ENCODE data around the gene CRYZL1.
"Not testable (repeated sequence)": the region's sequence is repeated elsewhere in the genome, so short reads cannot be mapped to it uniquely, and the experiment has no call there.

Gene CRYZL1

GRCh38 chr21:33682992-33683627, 41.6 kb upstream of the CRYZL1 start:
- no peak overlapping the region for H3K27ac ChIP-seq
- H3K4me3 ChIP-seq: no peak overlapping the region
- H3K9ac ChIP-seq (ENCODE audit: insufficient read length): no peak overlapping the region
- no peak for DNase-seq (ENCODE audit: low read depth, low spot score)
- H3K36me3 ChIP-seq (ENCODE audit: insufficient read depth, low read length): no peaks in the 10 kb centered on the region
- H3K9me3 ChIP-seq (ENCODE audit: low read depth, low read length): no peaks in the 10 kb centered on the region
- TF ChIP-seq POLR2AphosphoS5 (IDR thresholded peaks at IDR 0.05; ENCODE audit: borderline replicate concordance, low read depth, low read length) (no peak), FOXP2 (optimal IDR thresholded peaks at IDR 0.05; ENCODE audit: control extremely low read depth, extremely low read length, insufficient read depth) (no peak)

- H3K27ac ChIP-seq: no peak overlapping the region
- H3K9me3 ChIP-seq (ENCODE audit: low read depth, low read length): no peaks in the 10 kb centered on the region
- no peaks in the 10 kb centered on the region for H3K36me3 ChIP-seq (ENCODE audit: insufficient read depth, low read length)
- no peak for TF ChIP-seq POLR2AphosphoS5 (IDR thresholded peaks at IDR 0.05; ENCODE audit: borderline replicate concordance, low read depth, low read length)
- TF ChIP-seq EZH2 (IDR thresholded peaks at IDR 0.05): no peak
- TF ChIP-seq FOXP2 (optimal IDR thresholded peaks at IDR 0.05; ENCODE audit: control extremely low read depth, extremely low read length, insufficient read depth): no peak
- H3K9ac ChIP-seq (ENCODE audit: insufficient read length): no peak overlapping the region
- no peak overlapping the region for H3K4me3 ChIP-seq
- DNase-seq (ENCODE audit: low read depth, low spot score): no peak
Measured at GRCh38 chr21:33680870-33681269, 39.3 kb upstream of the CRYZL1 start.

GRCh38 chr21:33677450-33677849, 35.9 kb upstream of the CRYZL1 start:
- no peaks in the 10 kb centered on the region for H3K9me3 ChIP-seq (ENCODE audit: low read depth, low read length)
- H3K27ac ChIP-seq: no peak overlapping the region
- H3K36me3 ChIP-seq (ENCODE audit: insufficient read depth, low read length): no peaks in the 10 kb centered on the region
- H3K4me3 ChIP-seq: no peak overlapping the region
- no peak for DNase-seq (ENCODE audit: low read depth, low spot score)
- TF ChIP-seq FOXP2 (optimal IDR thresholded peaks at IDR 0.05; ENCODE audit: control extremely low read depth, extremely low read length, insufficient read depth) (no peak), POLR2AphosphoS5 (IDR thresholded peaks at IDR 0.05; ENCODE audit: borderline replicate concordance, low read depth, low read length) (no peak), EZH2 (IDR thresholded peaks at IDR 0.05) (no peak)
- H3K9ac ChIP-seq (ENCODE audit: insufficient read length): no peak overlapping the region

GRCh38 chr21:33676666-33677065, 35.1 kb upstream of the CRYZL1 start:
- not testable (repeated sequence) for H3K27ac ChIP-seq; DNase-seq (ENCODE audit: low read depth, low spot score); H3K36me3 ChIP-seq (ENCODE audit: insufficient read depth, low read length); H3K9ac ChIP-seq (ENCODE audit: insufficient read length); H3K4me3 ChIP-seq; H3K9me3 ChIP-seq (ENCODE audit: low read depth, low read length)

- no peak overlapping the region for H3K4me3 ChIP-seq
- no peaks in the 10 kb centered on the region for H3K9me3 ChIP-seq (ENCODE audit: low read depth, low read length)
- H3K9ac ChIP-seq (ENCODE audit: insufficient read length): no peak overlapping the region
- no peak for TF ChIP-seq EZH2 (IDR thresholded peaks at IDR 0.05)
- no peak for TF ChIP-seq FOXP2 (optimal IDR thresholded peaks at IDR 0.05; ENCODE audit: control extremely low read depth, extremely low read length, insufficient read depth)
- no peak for TF ChIP-seq POLR2AphosphoS5 (IDR thresholded peaks at IDR 0.05; ENCODE audit: borderline replicate concordance, low read depth, low read length)
- DNase-seq (ENCODE audit: low read depth, low spot score): no peak
- H3K27ac ChIP-seq: no peak overlapping the region
- H3K36me3 ChIP-seq (ENCODE audit: insufficient read depth, low read length): no peaks in the 10 kb centered on the region
Measured at GRCh38 chr21:33674226-33674625, 32.7 kb upstream of the CRYZL1 start.

- no peaks in the 10 kb centered on the region for H3K36me3 ChIP-seq (ENCODE audit: insufficient read depth, low read length)
- no peaks in the 10 kb centered on the region for H3K9me3 ChIP-seq (ENCODE audit: low read depth, low read length)
- no peak for DNase-seq (ENCODE audit: low read depth, low spot score)
- no peak overlapping the region for H3K27ac ChIP-seq
- no peak overlapping the region for H3K9ac ChIP-seq (ENCODE audit: insufficient read length)
- no peak for TF ChIP-seq POLR2AphosphoS5 (IDR thresholded peaks at IDR 0.05; ENCODE audit: borderline replicate concordance, low read depth, low read length)
- no peak overlapping the region for H3K4me3 ChIP-seq
Measured at GRCh38 chr21:33673473-33673872, 31.9 kb upstream of the CRYZL1 start.

- TF ChIP-seq EZH2 (IDR thresholded peaks at IDR 0.05) (no peak), FOXP2 (optimal IDR thresholded peaks at IDR 0.05; ENCODE audit: control extremely low read depth, extremely low read length, insufficient read depth) (no peak), POLR2AphosphoS5 (IDR thresholded peaks at IDR 0.05; ENCODE audit: borderline replicate concordance, low read depth, low read length) (no peak)
- H3K36me3 ChIP-seq (ENCODE audit: insufficient read depth, low read length): no peaks in the 10 kb centered on the region
- no peaks in the 10 kb centered on the region for H3K9me3 ChIP-seq (ENCODE audit: low read depth, low read length)
- H3K27ac ChIP-seq: no peak overlapping the region
- no peak overlapping the region for H3K9ac ChIP-seq (ENCODE audit: insufficient read length)
- no peak overlapping the region for H3K4me3 ChIP-seq
- no peak for DNase-seq (ENCODE audit: low read depth, low spot score)
Measured at GRCh38 chr21:33670076-33670978, 28.8 kb upstream of the CRYZL1 start.

GRCh38 chr21:33668620-33669019, 27.1 kb upstream of the CRYZL1 start:
- Histone ChIP-seq H3K36me3 (ENCODE audit: insufficient read depth, low read length) (no peaks in the 10 kb centered on the region), H3K27ac (no peak overlapping the region), H3K4me3 (no peak overlapping the region), H3K9me3 (ENCODE audit: low read depth, low read length) (no peaks in the 10 kb centered on the region), H3K9ac (ENCODE audit: insufficient read length) (no peak overlapping the region)
- TF ChIP-seq EZH2 (IDR thresholded peaks at IDR 0.05): no peak
- TF ChIP-seq FOXP2 (optimal IDR thresholded peaks at IDR 0.05; ENCODE audit: control extremely low read depth, extremely low read length, insufficient read depth): no peak
- no peak for TF ChIP-seq POLR2AphosphoS5 (IDR thresholded peaks at IDR 0.05; ENCODE audit: borderline replicate concordance, low read depth, low read length)
- no peak for DNase-seq (ENCODE audit: low read depth, low spot score)

GRCh38 chr21:33668180-33668579, 26.6 kb upstream of the CRYZL1 start:
- no peak for TF ChIP-seq POLR2AphosphoS5 (IDR thresholded peaks at IDR 0.05; ENCODE audit: borderline replicate concordance, low read depth, low read length)
- no peak for TF ChIP-seq EZH2 (IDR thresholded peaks at IDR 0.05)
- no peak for TF ChIP-seq FOXP2 (optimal IDR thresholded peaks at IDR 0.05; ENCODE audit: control extremely low read depth, extremely low read length, insufficient read depth)
- DNase-seq (ENCODE audit: low read depth, low spot score): no peak
- H3K4me3 ChIP-seq: no peak overlapping the region
- no peaks in the 10 kb centered on the region for H3K9me3 ChIP-seq (ENCODE audit: low read depth, low read length)
- no peaks in the 10 kb centered on the region for H3K36me3 ChIP-seq (ENCODE audit: insufficient read depth, low read length)
- H3K27ac ChIP-seq: no peak overlapping the region
- H3K9ac ChIP-seq (ENCODE audit: insufficient read length): no peak overlapping the region
